GM20000 (cell line): ENCODE results near the gene SIVA1.

ENCODE experiments used
- DNase-seq: peaks from one replicate; pipeline ENCODE4 v3.0.0; 2012; ENCODE audit warnings: low spot score
- CTCF ChIP-seq: IDR thresholded peaks from 2 replicates; pipeline ENCODE4 v1.5.1; 2012; ENCODE audit warnings: mild to moderate bottlenecking, control low read depth; ENCODE audit errors: extremely low read depth, missing control alignments

The SIVA1 gene

GRCh38 chr14:104792945-104793702 lies 40.2 kb downstream of the SIVA1 start:
- no peak for TF ChIP-seq CTCF
- DNase-seq, result no peak

GRCh38 chr14:104793703-104793959 lies 40.7 kb downstream of the SIVA1 start:
- TF ChIP-seq CTCF, result no peak
- DNase-seq, result no peak

- DNase-seq, result no peak
Measured at GRCh38 chr14:104794099-104794498, 41.2 kb downstream of the SIVA1 start.

GRCh38 chr14:104794631-104794992 lies 41.7 kb downstream of the SIVA1 start:
- TF ChIP-seq CTCF, result no peak
- DNase-seq, result peak; percentile 72

More at GRCh38 chr14:104794099-104794498, 41.2 kb downstream of the SIVA1 start:
- TF ChIP-seq CTCF, result no peak

- TF ChIP-seq CTCF, result no peak
- peak; percentile 85 for DNase-seq
Measured at GRCh38 chr14:104794993-104795780, 42.2 kb downstream of the SIVA1 start, which contains the start of gene AKT1. Gene AKT1 (minus strand): TSS chr14:104795748. CDS start chr14:104792643, 3,105 bp downstream.

GRCh38 chr14:104795781-104796686 lies 43.1 kb downstream of the SIVA1 start:
- no peak for TF ChIP-seq CTCF
- DNase-seq, result peak; percentile 97
